Erythroblast (primary cell): ENCODE measurements around the gene CIROP.

Experiments used
- GATA1 ChIP-seq: IDR thresholded peaks from 2 replicates; pipeline ENCODE4 v1.6.1; 2011; ENCODE audit warnings: low read depth, mild to moderate bottlenecking, control low read depth, low read length, moderate library complexity
- POLR2A ChIP-seq: IDR thresholded peaks from 2 replicates; pipeline ENCODE4 v1.6.1; 2011; ENCODE audit warnings: mild to moderate bottlenecking, low read length

DNA sequence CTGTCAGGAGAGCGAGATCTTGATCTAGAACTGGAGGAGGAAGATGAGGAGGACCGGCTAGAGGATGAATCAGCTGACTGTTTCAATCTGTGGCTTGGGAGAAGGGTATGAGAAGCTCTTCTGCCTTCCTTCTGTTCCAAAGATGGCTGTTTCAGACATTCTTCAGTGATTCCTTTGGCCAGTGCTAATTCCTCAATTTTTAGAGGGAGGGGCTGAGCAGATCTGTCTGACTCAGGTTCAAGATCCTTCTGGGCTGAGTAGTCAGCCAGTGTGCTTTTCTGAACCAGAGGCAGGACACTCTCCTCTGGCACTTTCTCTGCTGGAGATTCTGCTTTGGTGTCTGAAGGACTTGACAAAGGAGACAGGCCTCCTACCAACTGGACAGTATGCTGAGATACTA is 25.1 kb downstream of the CIROP start:
- TF ChIP-seq POLR2A: no peak
- TF ChIP-seq GATA1: no peak
